Brain microvascular endothelial cell (primary cell): ENCODE data around the gene COPG2.

Experiments
- DNase-seq: peaks from one replicate; pipeline ENCODE4 v3.0.0-alpha.2; 2020
- H3K27ac ChIP-seq: fragments of 250-450 bp; sonication (Bioruptor Pico); 2 replicates; pipeline ENCODE4 v1.5.1; 2020; ENCODE audit warnings: mild to moderate bottlenecking, moderate library complexity
- H3K27me3 ChIP-seq: fragments of 250-450 bp; sonication (Bioruptor Pico); replicated peaks from 2 replicates; pipeline ENCODE4 v1.5.1; 2020; ENCODE audit warnings: mild to moderate bottlenecking
- H3K36me3 ChIP-seq: fragments of 250-450 bp; sonication (Bioruptor Pico); replicated peaks from 2 replicates; pipeline ENCODE4 v1.5.1; 2020; ENCODE audit warnings: mild to moderate bottlenecking
- H3K4me3 ChIP-seq: 2 replicates; pipeline ENCODE4 v1.5.1; 2011; ENCODE audit warnings: low read depth, mild to moderate bottlenecking, control low read depth, low read length, moderate library complexity
- in situ Hi-C: cut with HindIII; loops from 2 replicates; pipeline ENCODE4 v1.10.0; 2017; ENCODE audit warnings: low sequenced_read_pairs, low pct_ligation_motif_present
- TF ChIP-seq, protein P1 (sequence below): IDR thresholded peaks from 2 replicates; pipeline ENCODE4 v1.5.1; 2011; ENCODE audit warnings: low read depth, mild to moderate bottlenecking, moderate library complexity, low read length, control low read depth, inconsistent platforms; ENCODE audit errors: missing control alignments

Gene COPG2

DNA sequence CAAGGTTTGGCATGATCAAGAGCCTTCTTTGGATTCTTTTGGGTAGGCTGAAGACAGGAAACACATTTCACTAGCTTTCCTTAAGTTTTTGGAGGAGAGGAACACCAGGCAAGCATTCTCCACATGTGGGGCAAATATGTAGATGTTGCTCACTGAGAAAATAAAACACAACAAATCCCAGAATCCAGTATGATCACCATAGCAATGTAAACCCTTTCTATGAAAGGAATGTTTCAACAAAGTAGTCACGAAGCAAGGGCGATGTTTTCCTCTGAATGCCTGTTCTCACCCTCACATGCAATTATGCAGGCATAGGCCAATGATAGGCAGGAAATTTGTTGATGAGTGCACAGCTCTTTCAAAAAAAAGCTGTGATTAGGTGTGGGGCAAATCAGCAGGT is 207.3 kb downstream of the COPG2 start:
- no peak for DNase-seq
- Histone ChIP-seq H3K27ac (no peak overlapping the region), H3K4me3 (no peak overlapping the region), H3K36me3 (no peaks in the 10 kb centered on the region), H3K27me3 (no peaks in the 10 kb centered on the region)
- in situ Hi-C loops, result no loop called here
- TF ChIP-seq, protein P1, sequence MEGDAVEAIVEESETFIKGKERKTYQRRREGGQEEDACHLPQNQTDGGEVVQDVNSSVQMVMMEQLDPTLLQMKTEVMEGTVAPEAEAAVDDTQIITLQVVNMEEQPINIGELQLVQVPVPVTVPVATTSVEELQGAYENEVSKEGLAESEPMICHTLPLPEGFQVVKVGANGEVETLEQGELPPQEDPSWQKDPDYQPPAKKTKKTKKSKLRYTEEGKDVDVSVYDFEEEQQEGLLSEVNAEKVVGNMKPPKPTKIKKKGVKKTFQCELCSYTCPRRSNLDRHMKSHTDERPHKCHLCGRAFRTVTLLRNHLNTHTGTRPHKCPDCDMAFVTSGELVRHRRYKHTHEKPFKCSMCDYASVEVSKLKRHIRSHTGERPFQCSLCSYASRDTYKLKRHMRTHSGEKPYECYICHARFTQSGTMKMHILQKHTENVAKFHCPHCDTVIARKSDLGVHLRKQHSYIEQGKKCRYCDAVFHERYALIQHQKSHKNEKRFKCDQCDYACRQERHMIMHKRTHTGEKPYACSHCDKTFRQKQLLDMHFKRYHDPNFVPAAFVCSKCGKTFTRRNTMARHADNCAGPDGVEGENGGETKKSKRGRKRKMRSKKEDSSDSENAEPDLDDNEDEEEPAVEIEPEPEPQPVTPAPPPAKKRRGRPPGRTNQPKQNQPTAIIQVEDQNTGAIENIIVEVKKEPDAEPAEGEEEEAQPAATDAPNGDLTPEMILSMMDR, result no peak

DNA sequence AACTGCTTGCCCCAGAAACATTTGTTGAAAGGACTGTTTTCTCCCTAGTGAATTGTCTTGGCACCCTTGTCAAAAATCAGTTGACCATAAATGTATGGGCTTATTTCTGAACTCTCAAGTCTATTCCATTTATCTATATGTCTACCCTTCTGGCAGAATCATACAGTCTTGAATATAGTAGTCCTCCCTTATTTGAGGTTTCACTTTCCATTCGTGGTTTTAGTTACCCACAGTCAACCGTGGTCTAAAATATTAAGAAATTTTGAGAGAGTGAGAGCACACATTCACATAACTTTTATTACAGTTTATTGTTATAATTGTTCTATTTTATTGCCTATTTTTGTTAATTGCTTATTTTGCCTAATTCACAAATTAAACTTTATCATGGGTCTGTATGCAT is 210.3 kb downstream of the COPG2 start:
- in situ Hi-C loops, result no loop called here
- H3K36me3 ChIP-seq, result no peaks in the 10 kb centered on the region
- DNase-seq, result no peak
- no peak overlapping the region for H3K4me3 ChIP-seq
- H3K27me3 ChIP-seq, result no peaks in the 10 kb centered on the region
- TF ChIP-seq, protein P1, result no peak
- no peak overlapping the region for H3K27ac ChIP-seq
